HG03378 (cell line): ENCODE results near the gene NPR2.

Source experiments
- ATAC-seq: cut with Tn5 transposase; IDR thresholded peaks from one replicate; pipeline ENCODE4 v1.9.1; 2021; ENCODE audit warnings: mild to moderate bottlenecking, moderate library complexity; ENCODE audit not compliant: unreplicated experiment

NPR2 gene

DNA sequence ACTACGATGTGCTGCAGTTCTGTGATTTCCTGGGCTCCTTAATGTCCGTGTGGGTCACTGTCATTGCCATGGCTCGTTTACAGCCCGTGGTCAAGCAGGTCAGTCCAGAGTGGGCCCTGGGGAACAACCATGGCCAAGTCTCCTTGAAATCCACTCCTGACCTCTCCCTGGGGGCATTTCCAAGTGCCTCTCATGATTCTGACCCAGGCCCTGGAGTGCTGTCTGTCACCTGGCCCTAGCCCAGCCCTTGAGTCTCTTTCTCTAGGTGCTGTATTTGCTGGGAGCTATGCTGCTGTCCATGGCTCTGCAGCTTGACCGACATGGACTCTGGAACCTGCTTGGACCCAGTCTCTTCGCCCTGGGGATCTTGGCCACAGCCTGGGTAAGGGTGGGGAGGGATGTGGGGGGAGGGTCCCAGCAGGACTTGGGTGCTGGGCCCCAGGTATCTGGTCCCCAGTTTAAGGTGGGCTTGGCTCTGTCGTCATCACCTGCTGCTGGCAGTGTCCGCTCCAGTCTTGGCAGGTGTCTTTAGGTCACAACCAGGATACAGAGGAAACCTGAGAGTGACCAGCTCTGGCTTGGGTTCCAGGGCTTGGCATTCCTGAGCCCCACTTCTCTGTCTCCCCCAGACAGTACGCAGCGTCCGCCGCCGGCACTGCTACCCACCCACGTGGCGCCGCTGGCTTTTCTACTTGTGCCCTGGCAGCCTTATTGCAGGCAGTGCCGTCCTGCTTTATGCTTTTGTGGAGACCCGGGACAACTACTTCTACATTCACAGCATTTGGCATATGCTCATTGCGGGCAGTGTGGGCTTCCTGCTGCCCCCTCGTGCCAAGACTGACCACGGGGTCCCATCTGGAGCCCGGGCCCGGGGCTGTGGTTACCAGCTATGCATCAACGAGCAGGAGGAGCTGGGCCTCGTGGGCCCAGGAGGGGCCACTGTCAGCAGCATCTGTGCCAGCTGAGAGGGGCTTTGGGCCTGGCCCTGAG, 61.8 kb downstream of the NPR2 start:
- ATAC-seq: no peak

GRCh38 chr9:35854091-35854762, 62.8 kb downstream of the NPR2 start:
- no peak for ATAC-seq

DNA sequence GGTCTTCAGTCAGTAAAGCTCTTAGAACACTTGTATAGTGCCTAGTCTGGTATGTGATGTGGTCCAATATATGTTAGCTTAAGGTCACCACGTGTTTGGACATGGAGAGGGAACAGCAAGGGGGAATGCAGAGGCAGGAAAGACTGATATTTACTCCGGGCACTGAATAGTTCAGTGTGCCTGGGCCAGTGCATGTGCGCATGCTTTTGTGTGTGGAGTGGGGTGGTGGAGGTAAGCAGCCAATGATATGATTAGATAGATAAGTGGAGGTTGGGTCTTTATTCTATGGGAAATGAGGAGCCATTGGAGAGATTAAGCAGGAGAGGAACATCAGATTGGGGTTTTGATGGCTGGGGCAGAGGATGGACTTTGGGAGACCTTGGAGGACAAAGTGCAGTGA, 64.8 kb downstream of the NPR2 start:
- ATAC-seq: no peak

- no peak for ATAC-seq
These were observed 65.5 kb downstream of the NPR2 start for GRCh38 chr9:35856882-35857281.

GRCh38 chr9:35858458-35858857, 67.1 kb downstream of the NPR2 start:
- ATAC-seq: no peak
